HL-60 (cell line): ENCODE data around the gene GMCL2.
A peak's percentile ranks its signal among the peaks of the same experiment; 100 is the strongest.

ENCODE experiments used
- DNase-seq, 2 experiments: peaks; one replicate each; pipeline ENCODE4 v3.0.0-alpha.2; 2010 to 2020; ENCODE audit warnings: low read depth in 1 of 2, low spot score in 1 of 2
- H3K27ac ChIP-seq: fragments of 250-450 bp; sonication (Bioruptor Pico); replicated peaks from 2 replicates; pipeline ENCODE4 v1.5.1; 2020; ENCODE audit warnings: mild to moderate bottlenecking, moderate library complexity
- H3K27me3 ChIP-seq: fragments of 250-450 bp; sonication (Bioruptor Pico); 2 replicates; pipeline ENCODE4 v1.5.1; 2021; ENCODE audit warnings: mild to moderate bottlenecking, moderate library complexity; ENCODE audit not compliant: insufficient read depth, poor library complexity, severe bottlenecking
- H3K4me3 ChIP-seq: replicated peaks from 2 replicates; pipeline ENCODE4 v1.5.1; 2011; ENCODE audit warnings: mild to moderate bottlenecking, control low read depth, low read length; ENCODE audit not compliant: insufficient read depth
- GABPA ChIP-seq: IDR thresholded peaks from 2 replicates; pipeline ENCODE4 v1.6.1; 2012; ENCODE audit warnings: low read depth
- POLR2AphosphoS5 ChIP-seq: IDR thresholded peaks from 2 replicates; pipeline ENCODE4 v1.6.1; 2012; ENCODE audit warnings: low read depth
- SPI1 ChIP-seq: IDR thresholded peaks from 2 replicates; pipeline ENCODE4 v1.6.1; 2012; ENCODE audit warnings: low read depth, mild to moderate bottlenecking, borderline replicate concordance
- TF ChIP-seq, protein P1 (sequence below): IDR thresholded peaks from 2 replicates; pipeline ENCODE4 v1.6.1; 2012; ENCODE audit warnings: low read depth; ENCODE audit not compliant: insufficient replicate concordance
- TF ChIP-seq, protein P2 (sequence below): IDR thresholded peaks from one replicate; pipeline ENCODE4 v1.5.1; 2011; ENCODE audit warnings: low read length, control low read depth, inconsistent platforms; ENCODE audit not compliant: insufficient read depth

The GMCL2 gene

GRCh38 chr5:178234750-178235587, 47.8 kb upstream of the GMCL2 start:
- Histone ChIP-seq H3K4me3 (no peak overlapping the region), H3K27ac (peak overlapping the region; percentile 37), H3K27me3 (no peaks in the 10 kb centered on the region)
- peak in 1 of 2 experiments; percentile 76 for DNase-seq
- TF ChIP-seq, protein P1, sequence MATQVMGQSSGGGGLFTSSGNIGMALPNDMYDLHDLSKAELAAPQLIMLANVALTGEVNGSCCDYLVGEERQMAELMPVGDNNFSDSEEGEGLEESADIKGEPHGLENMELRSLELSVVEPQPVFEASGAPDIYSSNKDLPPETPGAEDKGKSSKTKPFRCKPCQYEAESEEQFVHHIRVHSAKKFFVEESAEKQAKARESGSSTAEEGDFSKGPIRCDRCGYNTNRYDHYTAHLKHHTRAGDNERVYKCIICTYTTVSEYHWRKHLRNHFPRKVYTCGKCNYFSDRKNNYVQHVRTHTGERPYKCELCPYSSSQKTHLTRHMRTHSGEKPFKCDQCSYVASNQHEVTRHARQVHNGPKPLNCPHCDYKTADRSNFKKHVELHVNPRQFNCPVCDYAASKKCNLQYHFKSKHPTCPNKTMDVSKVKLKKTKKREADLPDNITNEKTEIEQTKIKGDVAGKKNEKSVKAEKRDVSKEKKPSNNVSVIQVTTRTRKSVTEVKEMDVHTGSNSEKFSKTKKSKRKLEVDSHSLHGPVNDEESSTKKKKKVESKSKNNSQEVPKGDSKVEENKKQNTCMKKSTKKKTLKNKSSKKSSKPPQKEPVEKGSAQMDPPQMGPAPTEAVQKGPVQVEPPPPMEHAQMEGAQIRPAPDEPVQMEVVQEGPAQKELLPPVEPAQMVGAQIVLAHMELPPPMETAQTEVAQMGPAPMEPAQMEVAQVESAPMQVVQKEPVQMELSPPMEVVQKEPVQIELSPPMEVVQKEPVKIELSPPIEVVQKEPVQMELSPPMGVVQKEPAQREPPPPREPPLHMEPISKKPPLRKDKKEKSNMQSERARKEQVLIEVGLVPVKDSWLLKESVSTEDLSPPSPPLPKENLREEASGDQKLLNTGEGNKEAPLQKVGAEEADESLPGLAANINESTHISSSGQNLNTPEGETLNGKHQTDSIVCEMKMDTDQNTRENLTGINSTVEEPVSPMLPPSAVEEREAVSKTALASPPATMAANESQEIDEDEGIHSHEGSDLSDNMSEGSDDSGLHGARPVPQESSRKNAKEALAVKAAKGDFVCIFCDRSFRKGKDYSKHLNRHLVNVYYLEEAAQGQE, result no peak
- TF ChIP-seq POLR2AphosphoS5 (peak; percentile 17; the same call in 1 of the 2 replicates), GABPA (no peak), SPI1 (no peak)
- TF ChIP-seq, protein P2, sequence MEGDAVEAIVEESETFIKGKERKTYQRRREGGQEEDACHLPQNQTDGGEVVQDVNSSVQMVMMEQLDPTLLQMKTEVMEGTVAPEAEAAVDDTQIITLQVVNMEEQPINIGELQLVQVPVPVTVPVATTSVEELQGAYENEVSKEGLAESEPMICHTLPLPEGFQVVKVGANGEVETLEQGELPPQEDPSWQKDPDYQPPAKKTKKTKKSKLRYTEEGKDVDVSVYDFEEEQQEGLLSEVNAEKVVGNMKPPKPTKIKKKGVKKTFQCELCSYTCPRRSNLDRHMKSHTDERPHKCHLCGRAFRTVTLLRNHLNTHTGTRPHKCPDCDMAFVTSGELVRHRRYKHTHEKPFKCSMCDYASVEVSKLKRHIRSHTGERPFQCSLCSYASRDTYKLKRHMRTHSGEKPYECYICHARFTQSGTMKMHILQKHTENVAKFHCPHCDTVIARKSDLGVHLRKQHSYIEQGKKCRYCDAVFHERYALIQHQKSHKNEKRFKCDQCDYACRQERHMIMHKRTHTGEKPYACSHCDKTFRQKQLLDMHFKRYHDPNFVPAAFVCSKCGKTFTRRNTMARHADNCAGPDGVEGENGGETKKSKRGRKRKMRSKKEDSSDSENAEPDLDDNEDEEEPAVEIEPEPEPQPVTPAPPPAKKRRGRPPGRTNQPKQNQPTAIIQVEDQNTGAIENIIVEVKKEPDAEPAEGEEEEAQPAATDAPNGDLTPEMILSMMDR, result peak; percentile 72

DNA sequence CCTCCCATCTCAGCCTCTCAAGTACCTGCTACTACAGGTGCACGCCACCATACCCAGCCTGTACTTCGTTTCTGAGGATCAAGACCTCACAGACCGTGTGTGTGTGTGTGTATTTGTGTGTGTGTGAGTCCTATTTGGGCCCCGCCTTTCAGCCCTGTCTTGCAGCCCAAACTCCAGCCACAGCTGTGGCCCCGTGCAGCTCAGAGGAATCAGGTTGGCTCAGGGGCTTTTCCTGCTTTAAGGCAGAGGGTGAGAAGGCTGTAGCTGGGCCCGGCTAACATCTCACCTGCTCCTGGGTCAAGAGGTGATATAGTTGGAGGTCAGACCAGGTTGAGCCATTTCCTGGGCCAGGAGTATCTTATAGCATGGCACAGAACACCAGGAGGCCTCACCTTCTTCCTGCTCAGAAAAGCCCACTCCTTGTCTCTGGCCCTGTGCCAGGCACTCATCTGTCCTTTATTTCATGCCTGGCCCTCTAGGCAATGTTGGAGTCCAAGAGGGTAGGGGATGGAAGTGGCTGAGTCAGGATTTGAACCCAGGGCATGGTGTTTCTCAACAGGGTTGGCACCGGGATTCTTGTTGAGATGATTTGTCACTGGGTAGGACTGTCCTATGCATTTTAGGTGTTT, 47.1 kb upstream of the GMCL2 start:
- Histone ChIP-seq H3K4me3 (no peak overlapping the region), H3K27me3 (no peaks in the 10 kb centered on the region), H3K27ac (no peak overlapping the region; the same call in 1 of the 2 replicates)
- DNase-seq, result no peak
- TF ChIP-seq POLR2AphosphoS5 (no peak), GABPA (no peak), SPI1 (no peak)
- TF ChIP-seq, protein P1, result no peak
- TF ChIP-seq, protein P2, result no peak

DNA sequence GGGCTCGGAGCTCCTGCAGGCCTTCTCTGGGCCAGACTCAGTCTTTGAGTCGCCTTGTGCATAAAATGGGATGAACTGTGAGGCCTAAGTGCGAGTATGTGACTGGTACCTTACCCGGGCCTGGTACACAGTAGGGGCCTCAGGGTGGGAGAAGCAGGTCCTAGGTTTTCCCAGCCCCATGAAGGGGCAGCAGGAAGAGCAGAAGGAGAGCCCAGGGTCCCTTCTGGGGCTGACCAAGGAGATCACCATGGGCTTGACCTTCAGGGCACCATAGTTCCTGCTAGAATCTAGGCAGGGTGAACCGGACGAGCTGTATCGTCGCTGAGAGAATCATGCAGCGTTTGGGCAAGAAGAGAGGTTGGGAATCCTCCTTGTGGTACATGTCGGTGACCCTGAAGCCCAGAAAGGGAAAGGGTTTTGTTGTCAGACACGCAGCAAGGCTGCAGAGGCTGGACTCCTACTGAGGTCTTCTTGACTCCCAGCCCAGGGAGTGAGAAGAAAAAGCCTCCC, 45.8 kb upstream of the GMCL2 start:
- no peak for DNase-seq
- no peaks in the 10 kb centered on the region for H3K27me3 ChIP-seq
- peak overlapping the region; percentile 83 for H3K27ac ChIP-seq
- H3K4me3 ChIP-seq, result peak overlapping the region; percentile 90
- TF ChIP-seq SPI1 (no peak), POLR2AphosphoS5 (no peak; the same call in 1 of the 2 replicates), GABPA (no peak)
- TF ChIP-seq, protein P1, result no peak
- TF ChIP-seq, protein P2, result no peak
